Peyer's patch (tissue), 4 donors: ENCODE data around the gene GLTP.

Experiments
- CTCF ChIP-seq, 6 experiments: fragments of 450-650 bp in 4 of 6; fragments of 200-600 bp in 2 of 6; sonication (generic) in 1 of 6; IDR thresholded peaks; one replicate each; pipeline ENCODE4 v1.5.1; 2017 to 2019; ENCODE audit warnings: antibody characterized with exemption in 6 of 6, mild to moderate bottlenecking in 3 of 6, moderate library complexity in 1 of 6
- POLR2A ChIP-seq, 2 donors: fragments of 450-650 bp; IDR thresholded peaks; one replicate each; pipeline ENCODE4 v1.5.1; 2017; ENCODE audit warnings: antibody characterized with exemption in 2 of 2, mild to moderate bottlenecking in 2 of 2, moderate library complexity in 2 of 2

GRCh38 chr12:109842021-109842420, 38.3 kb downstream of the GLTP start:
- TF ChIP-seq CTCF (IDR thresholded peaks at IDR 0.05) = no peak
- TF ChIP-seq POLR2A (IDR thresholded peaks at IDR 0.05) = no peak
